Endothelial cell of umbilical vein (primary cell): ENCODE measurements around the gene DOP1B. TPM values are rescaled to one million over a fixed set of nuclear protein-coding genes. Genes with fewer than 3 reads are reported as not detected.

Source experiments
- BruUV-seq: library from RNA; stranded (reverse); fragments of 400-500 nt; replicated peaks from 2 replicates; lab custom pipeline; 2021; lab: Mats Ljungman, UMichigan
- CTCF ChIA-PET: fragments of 300-600, 350-600 bp; sonication (Branson Sonifier 250); formaldehyde crosslinking; loops from one replicate; lab custom pipeline; 2021; ENCODE audit warnings: antibody characterized with exemption, inconsistent platforms; lab: Charles Lee
- POLR2A ChIA-PET: fragments of 300-600, 350-600 bp; sonication (Branson Sonifier 250); formaldehyde crosslinking; loops from one replicate; lab custom pipeline; 2021; ENCODE audit warnings: antibody characterized with exemption, inconsistent platforms; lab: Charles Lee
- DNase-seq: peaks from one replicate; pipeline ENCODE4 v3.0.0-alpha.2; 2011; ENCODE audit warnings: low read depth, low spot score
- FAIRE-seq: peaks from 2 replicates; lab custom pipeline; 2011; peaks lifted over from hg19 to GRCh38; lab: Jason Lieb, UNC
- H2AFZ ChIP-seq: 2 replicates; pipeline ENCODE4 v1.6.0; 2012; ENCODE audit warnings: low read depth, low read length, control low read depth, inconsistent platforms
- H3K27ac ChIP-seq: 2 replicates; pipeline ENCODE4 v1.5.1; 2011; ENCODE audit warnings: low read depth, mild to moderate bottlenecking, control low read depth, low read length, moderate library complexity; ENCODE audit not compliant: insufficient read depth
- H3K27me3 ChIP-seq, 2 experiments: 2 replicates each; pipeline versions ENCODE4 v1.6.0 to v1.6.1; 2011; ENCODE audit warnings: low read length in 2 of 2, mixed read lengths in 1 of 2; ENCODE audit not compliant: control insufficient read depth in 2 of 2, insufficient read depth in 2 of 2
- H3K36me3 ChIP-seq, 2 experiments: 2 replicates in 1 of 2; 3 replicates in 1 of 2; pipeline ENCODE4 v1.5.1; 2011; ENCODE audit warnings: low read length in 2 of 2, mild to moderate bottlenecking in 1 of 2, moderate library complexity in 1 of 2; ENCODE audit not compliant: control insufficient read depth in 2 of 2, insufficient read depth in 2 of 2; ENCODE audit errors: extremely low read depth in 1 of 2
- H3K4me1 ChIP-seq: 3 replicates; pipeline ENCODE4 v1.5.1; 2011; ENCODE audit warnings: mild to moderate bottlenecking, low read length; ENCODE audit not compliant: control insufficient read depth, insufficient read depth; ENCODE audit errors: extremely low read depth
- H3K4me2 ChIP-seq: 2 replicates; pipeline ENCODE4 v1.6.1; 2011; ENCODE audit warnings: low read length, control low read depth, mixed read lengths; ENCODE audit not compliant: insufficient read depth
- H3K4me3 ChIP-seq, 3 experiments: fragments of 200-600 bp in 1 of 3; sonication (generic), shearing (Covaris generic) in 1 of 3; replicated peaks in 1 of 3; 2 replicates each; pipeline ENCODE4 v1.5.1; 2011 to 2016; ENCODE audit warnings: control low read depth in 3 of 3, low read length in 3 of 3, mild to moderate bottlenecking in 2 of 3, inconsistent platforms in 1 of 3, low read depth in 1 of 3, moderate library complexity in 1 of 3; ENCODE audit not compliant: insufficient read depth in 1 of 3
- H3K79me2 ChIP-seq: 2 replicates; pipeline ENCODE4 v1.6.0; 2012; ENCODE audit warnings: low read length, inconsistent platforms; ENCODE audit not compliant: control insufficient read depth, insufficient read depth
- H3K9ac ChIP-seq: replicated peaks from 2 replicates; pipeline ENCODE3; 2011; ENCODE audit warnings: low read length, control low read depth; ENCODE audit not compliant: insufficient read depth; ENCODE audit errors: extremely low read depth
- H3K9me1 ChIP-seq: replicated peaks from 3 replicates; pipeline ENCODE4 v1.6.0; 2011; ENCODE audit warnings: mild to moderate bottlenecking, low read length; ENCODE audit not compliant: control insufficient read depth, insufficient read depth; ENCODE audit errors: extremely low read depth
- H3K9me3 ChIP-seq: replicated peaks from 2 replicates; pipeline ENCODE4 v1.5.1; 2012; ENCODE audit warnings: low read length, inconsistent platforms; ENCODE audit not compliant: control insufficient read depth, insufficient read depth
- H4K20me1 ChIP-seq: replicated peaks from 2 replicates; pipeline ENCODE3; 2011; ENCODE audit warnings: mild to moderate bottlenecking, low read length; ENCODE audit not compliant: control insufficient read depth, insufficient read depth; ENCODE audit errors: extremely low read depth
- CTCF ChIP-seq, 2 donors: IDR thresholded peaks; 1 replicate in 1 of 2; 2 replicates in 1 of 2; pipeline ENCODE4 v1.5.1; 2011; ENCODE audit warnings: low read length in 2 of 2, mild to moderate bottlenecking in 2 of 2, moderate library complexity in 2 of 2, control low read depth in 1 of 2, inconsistent platforms in 1 of 2, low read depth in 1 of 2; ENCODE audit not compliant: insufficient read depth in 1 of 2; ENCODE audit errors: extremely low read depth in 1 of 2
- EZH2 ChIP-seq: IDR thresholded peaks from 2 replicates; pipeline ENCODE4 v1.6.1; 2012; ENCODE audit warnings: borderline replicate concordance, low read depth, mild to moderate bottlenecking, moderate library complexity, low read length, inconsistent platforms; ENCODE audit not compliant: severe bottlenecking
- FOS ChIP-seq: IDR thresholded peaks from 2 replicates; pipeline ENCODE4 v1.6.1; 2011; ENCODE audit warnings: mild to moderate bottlenecking, low read length, moderate library complexity, borderline replicate concordance; ENCODE audit not compliant: insufficient read depth
- GATA2 ChIP-seq: IDR thresholded peaks from 2 replicates; pipeline ENCODE4 v1.7.0; 2011; ENCODE audit warnings: low read depth, mild to moderate bottlenecking, moderate library complexity, mixed read lengths, low read length; ENCODE audit not compliant: insufficient read length, insufficient read depth
- JUN ChIP-seq: IDR thresholded peaks from 2 replicates; pipeline ENCODE4 v1.6.1; 2011; ENCODE audit warnings: borderline replicate concordance, low read depth; ENCODE audit not compliant: insufficient read length, insufficient read depth
- MAX ChIP-seq: IDR thresholded peaks from 2 replicates; pipeline ENCODE4 v1.6.1; 2011; ENCODE audit not compliant: insufficient read depth, insufficient read length
- MYC ChIP-seq: IDR thresholded peaks from one replicate; pipeline ENCODE4 v1.6.1; 2011; ENCODE audit warnings: mild to moderate bottlenecking, low read depth, low read length
- POLR2A ChIP-seq: IDR thresholded peaks from 2 replicates; pipeline ENCODE4 v1.6.1; 2012; ENCODE audit warnings: low read depth, mild to moderate bottlenecking, control low read depth, low read length
- POLR2AphosphoS5 ChIP-seq: IDR thresholded peaks from 2 replicates; pipeline ENCODE4 v1.6.1; 2012; ENCODE audit warnings: low read depth, mild to moderate bottlenecking, control low read depth, low read length, moderate library complexity; ENCODE audit not compliant: insufficient read depth
- dilution Hi-C: fragments of 300-500 bp; cut with MboI; formaldehyde crosslinking; loops from one replicate; pipeline ENCODE4 v1.15.0; 2019; ENCODE audit warnings: low sequenced_read_pairs; ENCODE audit not compliant: extremely low pct_ligation_motif_present
- intact Hi-C: fragments of 100-400 bp; cut with micrococcal nuclease; formaldehyde crosslinking; loops from one replicate; pipeline ENCODE4 v1.10.0; 2022
- polyA plus RNA-seq, 4 experiments: library from polyadenylated mRNA; depleted of rRNA in 3 of 4; stranded (reverse) in 3 of 4; unstranded in 1 of 4; fragments of >200 nt; gene quantifications; 2 replicates each; pipeline versions ENCODE4 v1.2.1 to v1.2.3, GENCODE V29; 2011 to 2012; ENCODE audit warnings: missing spikeins in 1 of 4
- total RNA-seq: library from RNA; stranded (reverse); gene quantifications from 2 replicates; pipeline ENCODE4 v1.2.3, GENCODE V29; 2021

Gene DOP1B
- total and polyA plus RNA-seq, 2 donors (not counting 3 experiments of a cell fraction or from before 2014, with no cell fraction given): 3.7 to 9.9 TPM

- POLR2A ChIA-PET: interaction anchor here (0.6 kb wide), 1 partner anchor 167 kb away, joined by 5 read pairs; no protein-coding TSS in a partner anchor
- intact Hi-C loops (no loop called here), dilution Hi-C loops (no loop called here)
- Histone ChIP-seq H3K9me3 (no peaks in the 10 kb centered on the region), H3K27me3 (no peaks in the 10 kb centered on the region), H3K27ac (no peak overlapping the region), H2AFZ (no peak overlapping the region), H3K9ac (no peak overlapping the region), H3K79me2 (no peaks in the 10 kb centered on the region), H3K9me1 (no peaks in the 10 kb centered on the region), H4K20me1 (no peaks in the 10 kb centered on the region), H3K36me3 (peaks cover 0 to 5% of the 10 kb centered on the region in 2 experiments), H3K4me1 (no peaks in the 10 kb centered on the region), H3K4me3 (no peak overlapping the region), H3K4me2 (no peak overlapping the region)
- DNase-seq (no peak), FAIRE-seq (no peak)
- CTCF ChIA-PET: interaction anchor here (1.5 kb wide), 1 partner anchor 37 kb away, joined by 5 read pairs; no protein-coding TSS in a partner anchor
- TF ChIP-seq POLR2A (no peak), POLR2AphosphoS5 (no peak), GATA2 (no peak), JUN (no peak), MYC (no peak), MAX (no peak), FOS (no peak), CTCF (IDR thresholded peaks at IDR 0.05; ENCODE audit: extremely low read depth in 1 of 2, insufficient read depth in 1 of 2, low read depth in 1 of 2, low read length in 2 of 2) (no peak), EZH2 (no peak)
- no TSS peak for BruUV-seq
Observed at GRCh38 chr21:36166705-36167104, 10.1 kb downstream of the DOP1B start.
